Brain microvascular endothelial cell (primary cell): ENCODE measurements around the gene IGF2BP1.
"Not testable (repeated sequence)": the region's sequence is repeated elsewhere in the genome, so short reads cannot be mapped to it uniquely, and the experiment has no call there.

ENCODE experiments used
- DNase-seq: peaks from one replicate; pipeline ENCODE4 v3.0.0-alpha.2; 2020
- H3K27ac ChIP-seq: fragments of 250-450 bp; sonication (Bioruptor Pico); 2 replicates; pipeline ENCODE4 v1.5.1; 2020; ENCODE audit warnings: mild to moderate bottlenecking, moderate library complexity
- H3K27me3 ChIP-seq: fragments of 250-450 bp; sonication (Bioruptor Pico); replicated peaks from 2 replicates; pipeline ENCODE4 v1.5.1; 2020; ENCODE audit warnings: mild to moderate bottlenecking
- H3K36me3 ChIP-seq: fragments of 250-450 bp; sonication (Bioruptor Pico); replicated peaks from 2 replicates; pipeline ENCODE4 v1.5.1; 2020; ENCODE audit warnings: mild to moderate bottlenecking
- H3K4me3 ChIP-seq: 2 replicates; pipeline ENCODE4 v1.5.1; 2011; ENCODE audit warnings: low read depth, mild to moderate bottlenecking, control low read depth, low read length, moderate library complexity
- in situ Hi-C: cut with HindIII; loops from 2 replicates; pipeline ENCODE4 v1.10.0; 2017; ENCODE audit warnings: low sequenced_read_pairs, low pct_ligation_motif_present
- TF ChIP-seq, protein P1 (sequence below): IDR thresholded peaks from 2 replicates; pipeline ENCODE4 v1.5.1; 2011; ENCODE audit warnings: low read depth, mild to moderate bottlenecking, moderate library complexity, low read length, control low read depth, inconsistent platforms; ENCODE audit errors: missing control alignments

The IGF2BP1 gene

GRCh38 chr17:49082231-49082630 is 85.0 kb downstream of the IGF2BP1 start:
- Histone ChIP-seq H3K27ac (no peak overlapping the region), H3K4me3 (no peak overlapping the region), H3K36me3 (no peaks in the 10 kb centered on the region), H3K27me3 (no peaks in the 10 kb centered on the region)
- TF ChIP-seq, protein P1, sequence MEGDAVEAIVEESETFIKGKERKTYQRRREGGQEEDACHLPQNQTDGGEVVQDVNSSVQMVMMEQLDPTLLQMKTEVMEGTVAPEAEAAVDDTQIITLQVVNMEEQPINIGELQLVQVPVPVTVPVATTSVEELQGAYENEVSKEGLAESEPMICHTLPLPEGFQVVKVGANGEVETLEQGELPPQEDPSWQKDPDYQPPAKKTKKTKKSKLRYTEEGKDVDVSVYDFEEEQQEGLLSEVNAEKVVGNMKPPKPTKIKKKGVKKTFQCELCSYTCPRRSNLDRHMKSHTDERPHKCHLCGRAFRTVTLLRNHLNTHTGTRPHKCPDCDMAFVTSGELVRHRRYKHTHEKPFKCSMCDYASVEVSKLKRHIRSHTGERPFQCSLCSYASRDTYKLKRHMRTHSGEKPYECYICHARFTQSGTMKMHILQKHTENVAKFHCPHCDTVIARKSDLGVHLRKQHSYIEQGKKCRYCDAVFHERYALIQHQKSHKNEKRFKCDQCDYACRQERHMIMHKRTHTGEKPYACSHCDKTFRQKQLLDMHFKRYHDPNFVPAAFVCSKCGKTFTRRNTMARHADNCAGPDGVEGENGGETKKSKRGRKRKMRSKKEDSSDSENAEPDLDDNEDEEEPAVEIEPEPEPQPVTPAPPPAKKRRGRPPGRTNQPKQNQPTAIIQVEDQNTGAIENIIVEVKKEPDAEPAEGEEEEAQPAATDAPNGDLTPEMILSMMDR: no peak
- in situ Hi-C loops: no loop called here
- DNase-seq: no peak

GRCh38 chr17:49085046-49085445 is 87.9 kb downstream of the IGF2BP1 start:
- H3K36me3 ChIP-seq, H3K27ac ChIP-seq, DNase-seq, H3K4me3 ChIP-seq, H3K27me3 ChIP-seq, in situ Hi-C loops: not testable (repeated sequence)

GRCh38 chr17:49085565-49086315 is 88.6 kb downstream of the IGF2BP1 start:
- in situ Hi-C loops: no loop called here
- DNase-seq: no peak
- Histone ChIP-seq H3K27ac (no peak overlapping the region), H3K36me3 (no peaks in the 10 kb centered on the region), H3K27me3 (no peaks in the 10 kb centered on the region), H3K4me3 (no peak overlapping the region)
- TF ChIP-seq, protein P1: no peak

DNA sequence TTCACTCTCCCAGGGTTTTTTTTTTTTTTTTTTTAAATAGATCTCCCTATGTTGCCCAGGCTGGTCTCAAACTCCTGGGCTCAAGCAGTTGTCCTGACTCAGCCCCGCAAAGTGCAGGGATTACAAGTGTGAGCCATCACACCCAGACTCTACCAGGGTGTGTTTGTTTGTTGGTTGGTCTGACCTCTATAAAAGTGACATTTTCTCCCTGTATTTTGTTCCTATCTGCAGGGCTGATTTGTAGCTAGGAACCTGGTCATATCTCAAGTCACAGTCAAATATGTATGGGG is 89.1 kb downstream of the IGF2BP1 start:
- H3K27ac ChIP-seq: no peak overlapping the region
- no peak for DNase-seq
- H3K4me3 ChIP-seq: no peak overlapping the region
- no peaks in the 10 kb centered on the region for H3K36me3 ChIP-seq
- no peaks in the 10 kb centered on the region for H3K27me3 ChIP-seq
- TF ChIP-seq, protein P1: no peak
- in situ Hi-C loops: no loop called here

- DNase-seq: no peak
- no peaks in the 10 kb centered on the region for H3K36me3 ChIP-seq
- H3K27me3 ChIP-seq: no peaks in the 10 kb centered on the region
- TF ChIP-seq, protein P1: no peak
- in situ Hi-C loops: no loop called here
- H3K4me3 ChIP-seq: no peak overlapping the region
- no peak overlapping the region for H3K27ac ChIP-seq
Measured at GRCh38 chr17:49086649-49087048, 89.5 kb downstream of the IGF2BP1 start.

DNA sequence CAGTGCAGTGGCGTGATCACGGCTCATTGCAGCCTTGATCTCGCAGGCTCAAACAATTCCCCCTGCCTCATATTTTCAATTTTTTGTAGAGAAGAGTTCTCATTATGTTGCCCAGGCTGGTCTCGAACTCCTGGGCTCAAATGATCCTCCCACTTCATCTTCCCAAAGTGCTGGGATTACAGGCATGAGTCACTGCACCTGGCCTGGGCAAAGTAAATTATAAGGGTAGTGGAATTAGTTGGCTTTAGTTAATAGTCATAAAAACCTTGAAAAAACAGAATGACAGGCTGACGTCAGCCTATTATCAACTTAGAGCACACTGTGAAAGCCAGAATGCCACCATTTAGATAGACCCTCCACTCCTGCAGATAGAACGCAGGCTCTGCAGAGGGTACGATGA is 91.9 kb downstream of the IGF2BP1 start:
- no peaks in the 10 kb centered on the region for H3K27me3 ChIP-seq
- TF ChIP-seq, protein P1: no peak
- in situ Hi-C loops: no loop called here
- H3K4me3 ChIP-seq: no peak overlapping the region
- no peaks in the 10 kb centered on the region for H3K36me3 ChIP-seq
- no peak for DNase-seq
- no peak overlapping the region for H3K27ac ChIP-seq
